ENCODE results near the gene LLGL2. TPM values are rescaled to one million over a fixed set of nuclear protein-coding genes. Genes with fewer than 3 reads are reported as not detected.

LLGL2 gene
- total RNA-seq, 1 donor from 2014 or later = 14.8 TPM

DNA sequence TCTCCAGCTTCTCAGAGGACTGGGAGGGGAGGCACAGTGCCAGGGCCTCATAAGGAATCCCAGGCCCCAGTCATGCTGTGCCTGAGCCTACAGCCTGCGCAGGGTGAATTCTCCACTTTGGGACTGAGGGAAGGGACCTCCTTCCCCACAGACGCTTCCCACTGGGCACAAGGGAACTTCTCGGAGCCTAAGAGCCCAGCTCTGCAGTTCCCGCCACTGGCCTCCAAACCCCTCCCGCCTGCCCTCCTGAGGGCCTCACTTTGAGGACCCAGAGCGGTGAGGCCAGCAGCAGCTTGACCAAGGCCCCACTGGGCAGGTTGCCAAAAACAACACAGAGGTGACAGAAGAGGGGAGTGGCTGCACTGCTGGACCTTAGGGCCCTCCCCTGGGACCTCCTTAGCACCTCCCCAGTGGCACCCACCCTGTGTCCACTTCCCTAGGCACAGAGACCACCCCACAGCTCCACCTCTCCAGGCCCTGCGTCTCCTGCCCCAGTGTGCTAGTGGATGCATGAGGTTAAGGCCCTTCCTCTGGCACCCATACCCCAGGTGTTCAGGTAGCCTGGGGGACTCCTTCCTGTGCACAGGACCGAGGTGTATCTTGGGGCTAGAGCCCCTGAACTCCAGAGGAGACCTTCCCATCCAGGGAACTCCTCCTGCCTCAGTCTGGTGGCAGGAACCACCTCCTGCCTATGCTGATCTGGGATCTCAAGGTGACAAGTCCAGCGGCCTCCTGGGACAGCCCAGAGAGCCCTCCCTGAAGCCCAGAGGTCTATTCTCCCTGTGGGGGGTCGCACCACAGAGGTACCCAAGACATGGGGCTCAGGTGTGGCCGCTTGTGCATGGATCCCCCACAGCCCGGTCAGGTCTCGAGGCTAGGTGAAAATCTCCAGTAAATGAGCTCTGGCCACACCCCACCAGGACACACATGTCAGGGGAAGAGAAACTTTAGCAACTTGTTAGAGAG is 13.6 kb upstream of the LLGL2 start:
- H3K4me3 ChIP-seq (ENCODE audit: insufficient read depth, low read depth, low read length) = no peak overlapping the region
- FAIRE-seq (no peak), DNase-seq (ENCODE audit: low read depth) (no peak)
- no peak overlapping the region for H3K27ac ChIP-seq (ENCODE audit: low read depth, low read length)
- Mint-ChIP-seq H3K36me3 (ENCODE audit: low read depth, unreplicated experiment) (peaks cover 5% of the 10 kb centered on the region), H3K9me3 (ENCODE audit: unreplicated experiment) (no peaks in the 10 kb centered on the region), H3K4me3 (ENCODE audit: unreplicated experiment) (peak overlapping the region; percentile 20), H3K27me3 (ENCODE audit: low read depth, unreplicated experiment) (no peaks in the 10 kb centered on the region), H3K27ac (ENCODE audit: unreplicated experiment) (no peak overlapping the region), H3K4me1 (ENCODE audit: low read depth, unreplicated experiment) (peaks cover 3% of the 10 kb centered on the region)
- H3K79me2 ChIP-seq (ENCODE audit: insufficient read depth, low read length) = peaks cover 54% of the 10 kb centered on the region
- peak overlapping the region; percentile 22 for H3K4me2 ChIP-seq (ENCODE audit: low read length)
- H3K9ac ChIP-seq (ENCODE audit: low read length) = no peak overlapping the region
- no peak overlapping the region for H2AFZ ChIP-seq (ENCODE audit: low read depth, low read length)
- H4K20me1 ChIP-seq (ENCODE audit: insufficient read depth, low read length) = peaks cover 69% of the 10 kb centered on the region
- no peaks in the 10 kb centered on the region for H3K9me3 ChIP-seq (ENCODE audit: insufficient read depth, low read depth, low read length)
- peaks cover 25% of the 10 kb centered on the region for H3K4me1 ChIP-seq (ENCODE audit: insufficient read depth, low read length)
- no peak for TF ChIP-seq EZH2 (IDR thresholded peaks at IDR 0.05; ENCODE audit: insufficient read depth, low read length)
- TF ChIP-seq, protein P1, sequence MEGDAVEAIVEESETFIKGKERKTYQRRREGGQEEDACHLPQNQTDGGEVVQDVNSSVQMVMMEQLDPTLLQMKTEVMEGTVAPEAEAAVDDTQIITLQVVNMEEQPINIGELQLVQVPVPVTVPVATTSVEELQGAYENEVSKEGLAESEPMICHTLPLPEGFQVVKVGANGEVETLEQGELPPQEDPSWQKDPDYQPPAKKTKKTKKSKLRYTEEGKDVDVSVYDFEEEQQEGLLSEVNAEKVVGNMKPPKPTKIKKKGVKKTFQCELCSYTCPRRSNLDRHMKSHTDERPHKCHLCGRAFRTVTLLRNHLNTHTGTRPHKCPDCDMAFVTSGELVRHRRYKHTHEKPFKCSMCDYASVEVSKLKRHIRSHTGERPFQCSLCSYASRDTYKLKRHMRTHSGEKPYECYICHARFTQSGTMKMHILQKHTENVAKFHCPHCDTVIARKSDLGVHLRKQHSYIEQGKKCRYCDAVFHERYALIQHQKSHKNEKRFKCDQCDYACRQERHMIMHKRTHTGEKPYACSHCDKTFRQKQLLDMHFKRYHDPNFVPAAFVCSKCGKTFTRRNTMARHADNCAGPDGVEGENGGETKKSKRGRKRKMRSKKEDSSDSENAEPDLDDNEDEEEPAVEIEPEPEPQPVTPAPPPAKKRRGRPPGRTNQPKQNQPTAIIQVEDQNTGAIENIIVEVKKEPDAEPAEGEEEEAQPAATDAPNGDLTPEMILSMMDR (IDR thresholded peaks at IDR 0.05; ENCODE audit: insufficient read depth, low read depth, low read length) = no peak
- H3K27me3 ChIP-seq (ENCODE audit: insufficient read depth, low read length) = no peaks in the 10 kb centered on the region
- no peaks in the 10 kb centered on the region for H3K36me3 ChIP-seq (ENCODE audit: insufficient read depth, low read length)

- Histone ChIP-seq H3K4me1 (ENCODE audit: insufficient read depth, low read length) (peaks cover 29% of the 10 kb centered on the region), H3K9me3 (ENCODE audit: insufficient read depth, low read depth, low read length) (no peaks in the 10 kb centered on the region), H3K9ac (ENCODE audit: low read length) (peak overlapping the region; percentile 84), H3K79me2 (ENCODE audit: insufficient read depth, low read length) (peaks cover 60% of the 10 kb centered on the region), H3K4me2 (ENCODE audit: low read length) (peak overlapping the region; percentile 100), H3K27ac (ENCODE audit: low read depth, low read length) (no peak overlapping the region), H3K36me3 (ENCODE audit: insufficient read depth, low read length) (no peaks in the 10 kb centered on the region), H2AFZ (ENCODE audit: low read depth, low read length) (no peak overlapping the region), H3K4me3 (ENCODE audit: insufficient read depth, low read depth, low read length) (no peak overlapping the region), H3K27me3 (ENCODE audit: insufficient read depth, low read length) (no peaks in the 10 kb centered on the region), H4K20me1 (ENCODE audit: insufficient read depth, low read length) (peaks cover 74% of the 10 kb centered on the region)
- no peaks in the 10 kb centered on the region for H3K27me3 Mint-ChIP-seq (ENCODE audit: low read depth, unreplicated experiment)
- peaks cover 6% of the 10 kb centered on the region for H3K36me3 Mint-ChIP-seq (ENCODE audit: low read depth, unreplicated experiment)
- H3K27ac Mint-ChIP-seq (ENCODE audit: unreplicated experiment) = no peak overlapping the region
- DNase-seq (ENCODE audit: low read depth) = no peak
- no peak overlapping the region for H3K4me3 Mint-ChIP-seq (ENCODE audit: unreplicated experiment)
- TF ChIP-seq, protein P1 (IDR thresholded peaks at IDR 0.05; ENCODE audit: insufficient read depth, low read depth, low read length) = no peak
- TF ChIP-seq EZH2 (IDR thresholded peaks at IDR 0.05; ENCODE audit: insufficient read depth, low read length) = no peak
- H3K4me1 Mint-ChIP-seq (ENCODE audit: low read depth, unreplicated experiment) = peaks cover 7% of the 10 kb centered on the region
- H3K9me3 Mint-ChIP-seq (ENCODE audit: unreplicated experiment) = peaks cover 3% of the 10 kb centered on the region
- no peak for FAIRE-seq
Measured at GRCh38 chr17:75512926-75513640, 12.4 kb upstream of the LLGL2 start.

Measured in astrocyte (in vitro differentiated cells and primary cell).